GM19467 (cell line): Measurements from ENCODE around the gene TTLL8.

Experiments
- ATAC-seq: cut with Tn5 transposase; IDR thresholded peaks from one replicate; pipeline ENCODE4 v1.9.1; 2021; ENCODE audit warnings: mild to moderate bottlenecking, moderate library complexity; ENCODE audit not compliant: unreplicated experiment

The TTLL8 gene

GRCh38 chr22:50008151-50009040 lies 49.7 kb downstream of the TTLL8 start:
- ATAC-seq = no peak

DNA sequence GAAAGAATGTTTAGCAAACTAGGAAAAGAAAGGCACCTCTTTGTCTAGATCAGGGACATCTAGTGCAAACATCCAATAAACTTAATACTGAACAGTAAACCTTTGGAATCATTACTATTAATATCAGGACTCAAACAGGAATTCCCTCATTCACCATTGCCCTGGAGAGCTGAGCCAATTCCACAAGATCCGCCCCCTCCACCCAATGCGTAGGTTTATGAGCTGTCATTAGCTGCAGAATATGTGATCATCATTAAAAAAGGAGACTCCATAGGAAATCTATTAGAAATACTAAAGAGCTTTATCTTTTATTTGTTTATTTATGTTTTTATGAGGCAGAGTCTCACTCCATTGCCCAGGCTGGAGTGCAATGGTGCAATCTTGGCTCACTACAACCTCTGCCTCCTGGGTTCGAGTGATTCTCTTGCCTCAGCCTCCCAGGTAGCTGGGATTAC lies 51.0 kb downstream of the TTLL8 start:
- no peak for ATAC-seq

GRCh38 chr22:50004918-50005317 lies 53.2 kb downstream of the TTLL8 start:
- no peak for ATAC-seq

- no peak for ATAC-seq
These were observed 55.3 kb downstream of the TTLL8 start for GRCh38 chr22:50002791-50003190.

DNA sequence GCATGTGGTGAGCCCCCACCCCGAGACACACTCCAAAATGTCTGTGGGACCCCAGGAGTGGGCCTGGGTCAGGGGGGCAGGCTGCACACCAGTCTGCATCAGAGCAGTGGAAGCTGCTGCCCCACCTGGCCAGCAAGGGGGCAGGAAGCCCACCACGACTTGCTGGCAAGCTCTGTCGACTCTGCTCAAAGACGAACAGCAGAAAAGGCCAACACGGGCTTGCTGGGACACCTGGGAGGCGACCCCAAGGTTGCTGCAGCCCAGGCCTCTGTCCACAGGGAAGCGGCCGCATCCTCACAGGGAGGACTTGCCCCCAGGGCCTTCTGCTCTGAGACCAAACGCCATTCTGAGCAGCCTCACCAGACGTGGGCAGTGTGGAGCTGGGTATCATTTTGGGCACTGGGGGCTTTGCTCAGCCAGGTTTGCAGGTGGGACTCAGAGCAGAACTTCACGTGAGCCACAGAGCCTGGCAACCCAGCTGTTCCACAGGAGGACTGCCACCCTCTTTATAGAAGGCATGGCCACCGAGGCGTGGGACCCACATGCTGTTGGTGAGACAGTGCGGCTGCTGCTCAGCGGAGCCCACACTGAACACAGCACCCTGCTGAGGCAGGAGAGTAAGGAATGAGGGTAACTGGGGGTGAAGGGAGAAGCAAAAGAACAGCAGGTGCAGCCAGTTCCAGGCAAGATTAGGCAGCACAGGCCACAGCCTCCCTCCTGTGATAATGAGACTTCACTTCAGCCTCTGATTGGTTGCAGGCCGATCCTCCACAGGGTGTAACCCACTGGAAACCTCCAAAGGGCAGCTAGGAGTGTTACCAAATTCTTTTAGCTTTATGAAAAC lies 56.5 kb downstream of the TTLL8 start:
- ATAC-seq = no peak

- ATAC-seq = no peak
These were observed 57.3 kb downstream of the TTLL8 start for GRCh38 chr22:50000587-50001387.

GRCh38 chr22:49999946-50000586 lies 58.0 kb downstream of the TTLL8 start:
- no peak for ATAC-seq

GRCh38 chr22:49999063-49999945 lies 58.8 kb downstream of the TTLL8 start:
- no peak for ATAC-seq

DNA sequence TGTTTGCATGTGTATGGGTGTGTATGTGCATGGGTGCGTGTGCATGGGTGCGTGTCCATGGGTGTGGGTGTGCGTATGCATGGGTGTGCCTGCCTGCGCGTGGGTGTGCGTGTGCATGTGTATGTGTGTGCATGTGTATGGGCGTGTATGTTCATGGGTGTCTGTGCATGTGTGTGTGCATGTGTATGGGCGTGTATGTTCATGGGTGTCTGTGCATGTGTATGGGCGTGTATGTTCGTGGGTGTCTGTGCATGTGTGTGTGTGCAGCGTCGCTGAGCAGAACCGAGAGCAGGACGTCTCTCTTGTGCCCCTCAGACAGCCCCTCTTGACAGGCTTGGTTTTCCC lies 59.4 kb downstream of the TTLL8 start:
- no peak for ATAC-seq

DNA sequence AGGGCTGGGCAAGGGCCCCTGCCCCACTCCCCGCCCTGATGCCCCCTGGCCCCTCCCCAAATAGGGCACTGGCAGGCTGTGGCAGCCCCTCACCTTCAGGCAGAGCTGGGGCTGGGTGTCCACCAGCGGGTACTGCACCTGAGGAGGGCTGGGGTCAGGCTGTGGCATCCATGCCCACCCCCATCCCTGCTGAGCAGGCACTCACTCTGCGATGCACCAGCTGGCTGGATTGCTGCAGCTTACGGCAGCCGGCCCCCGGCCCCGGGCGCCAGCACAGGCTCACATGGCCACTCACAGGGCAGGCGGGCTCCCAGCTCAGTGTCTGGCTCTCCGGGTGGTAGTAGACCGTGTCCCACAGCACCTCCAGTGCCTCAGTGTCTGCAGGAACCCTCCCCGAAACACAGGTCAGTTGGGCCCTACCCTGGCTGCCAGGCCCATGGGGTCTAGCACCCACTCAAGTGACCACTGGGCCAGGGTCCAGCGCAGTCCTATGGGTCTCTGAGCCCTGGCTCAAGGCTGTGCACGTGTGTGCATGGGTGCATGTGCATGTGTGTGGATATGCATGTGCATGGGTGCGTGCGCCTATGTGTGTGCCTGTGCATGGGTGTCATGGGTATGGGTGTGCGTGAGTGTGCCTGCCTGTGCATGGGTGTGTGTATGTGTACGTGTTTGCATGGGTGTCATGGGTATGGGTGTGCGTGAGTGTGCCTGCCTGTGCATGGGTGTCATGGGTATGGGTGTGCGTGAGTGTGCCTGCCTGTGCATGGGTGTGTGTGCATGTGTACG lies 60.0 kb downstream of the TTLL8 start:
- no peak for ATAC-seq

GRCh38 chr22:49997251-49997599 lies 60.9 kb downstream of the TTLL8 start:
- ATAC-seq = no peak

GRCh38 chr22:49996518-49997250 lies 61.4 kb downstream of the TTLL8 start:
- no peak for ATAC-seq

DNA sequence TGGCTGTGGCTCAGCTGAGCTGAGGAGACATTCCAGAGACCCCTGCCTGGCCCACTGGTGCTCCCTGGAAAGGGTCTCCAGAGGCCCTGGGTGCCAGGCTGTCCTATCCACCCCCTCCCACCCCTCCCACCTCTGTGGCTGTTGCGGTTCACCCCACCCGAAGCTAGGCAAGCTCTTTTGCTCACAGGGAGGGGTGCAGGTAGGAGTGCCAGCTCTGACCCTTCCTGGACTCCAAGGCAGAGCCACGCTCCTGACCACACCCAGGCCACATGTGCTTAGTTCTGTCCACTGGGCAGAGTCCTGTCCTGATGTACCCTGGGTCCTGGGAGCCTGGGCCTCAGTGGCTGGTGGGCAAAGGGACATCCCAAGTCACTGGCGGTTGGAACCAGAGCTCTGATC lies 62.0 kb downstream of the TTLL8 start:
- ATAC-seq = no peak

GRCh38 chr22:49995361-49996118 lies 62.6 kb downstream of the TTLL8 start:
- ATAC-seq = no peak

GRCh38 chr22:49995041-49995360 lies 63.1 kb downstream of the TTLL8 start:
- ATAC-seq = no peak

- no peak for ATAC-seq
These were observed 63.6 kb downstream of the TTLL8 start for GRCh38 chr22:49994361-49995040.
